Parathyroid adenoma (tissue), 2 donors: ENCODE data around the gene JAGN1.
A peak's percentile ranks its signal among the peaks of the same experiment; 100 is the strongest.
"Not testable (repeated sequence)": the region's sequence is repeated elsewhere in the genome, so short reads cannot be mapped to it uniquely, and the experiment has no call there.

Source experiments
- H2AFZ ChIP-seq: fragments of 300-600 bp; sonication (generic); one replicate; pipeline ENCODE4 v1.7.0; 2017; ENCODE audit warnings: antibody characterized with exemption, mild to moderate bottlenecking
- H3K27ac ChIP-seq: fragments of 300-600 bp; sonication (generic); one replicate; pipeline ENCODE4 v1.7.0; 2017
- H3K27me3 ChIP-seq: fragments of 300-600 bp; sonication (generic); one replicate; pipeline ENCODE4 v1.7.0; 2017; ENCODE audit warnings: low read length; ENCODE audit not compliant: control insufficient read depth, insufficient read depth
- H3K36me3 ChIP-seq: fragments of 300-600 bp; sonication (generic); one replicate; pipeline ENCODE4 v1.7.0; 2017; ENCODE audit warnings: low read length; ENCODE audit not compliant: control insufficient read depth, insufficient read depth
- H3K4me1 ChIP-seq: fragments of 300-600 bp; sonication (generic); one replicate; pipeline ENCODE4 v1.7.0; 2017; ENCODE audit warnings: control low read depth
- H3K4me2 ChIP-seq: fragments of 300-600 bp; sonication (generic); one replicate; pipeline ENCODE4 v1.7.0; 2017; ENCODE audit warnings: low read length
- H3K4me3 ChIP-seq: fragments of 300-600 bp; sonication (generic); one replicate; pipeline ENCODE4 v1.7.0; 2017; ENCODE audit warnings: low read depth, low read length
- H3K79me2 ChIP-seq: fragments of 300-600 bp; sonication (generic); one replicate; pipeline ENCODE4 v1.7.0; 2017; ENCODE audit warnings: control low read depth
- H3K9ac ChIP-seq: fragments of 300-600 bp; sonication (generic); one replicate; pipeline ENCODE4 v1.7.0; 2017; ENCODE audit warnings: mild to moderate bottlenecking
- H3K9me3 ChIP-seq: fragments of 300-600 bp; sonication (generic); one replicate; pipeline ENCODE4 v1.7.0; 2017; ENCODE audit warnings: low read length; ENCODE audit not compliant: control insufficient read depth
- TF ChIP-seq, protein P1 (sequence below): fragments of 300-600 bp; sonication (generic); IDR thresholded peaks from one replicate; pipeline ENCODE4 v1.7.0; 2017; ENCODE audit warnings: antibody characterized with exemption, mild to moderate bottlenecking
- donor health status: primary hyperparathyroidism.

The JAGN1 gene

DNA sequence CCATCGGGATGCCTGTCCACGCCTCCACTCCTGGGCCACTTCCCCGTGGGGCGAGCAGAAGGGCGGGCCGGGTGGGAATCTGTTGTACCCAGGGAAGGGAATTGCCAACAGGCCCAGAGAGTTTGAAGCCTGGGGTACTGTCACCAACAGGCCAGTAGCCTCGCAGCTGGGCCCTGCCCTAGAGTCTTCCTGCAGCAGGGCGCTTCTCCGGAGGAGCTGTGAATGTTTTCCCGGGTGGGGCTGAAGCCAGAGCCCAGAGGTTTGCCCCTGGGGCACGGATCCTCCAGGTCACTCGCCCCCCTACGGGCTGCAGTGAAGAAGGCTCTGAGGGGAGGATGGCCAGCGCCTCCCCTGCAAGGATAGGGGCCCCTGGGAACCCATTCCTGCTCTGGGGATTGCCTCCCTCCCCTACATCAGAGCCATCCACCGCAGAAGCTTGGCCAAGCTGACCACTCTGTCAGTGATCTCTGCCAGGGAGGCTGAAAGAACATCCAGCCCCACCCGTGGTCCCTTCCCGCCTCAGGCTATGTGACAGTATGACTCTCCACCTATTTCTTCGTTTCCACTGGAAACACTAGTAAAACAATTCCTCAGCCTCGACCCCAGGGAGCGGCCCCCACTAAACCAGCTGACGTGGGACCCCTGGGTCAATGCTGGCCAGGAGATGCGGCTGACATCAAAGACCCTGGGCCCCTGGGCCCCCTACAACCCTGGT is 27.2 kb upstream of the JAGN1 start:
- Histone ChIP-seq H3K79me2 (no peaks in the 10 kb centered on the region), H3K27me3 (no peaks in the 10 kb centered on the region), H3K4me2 (no peak overlapping the region), H2AFZ (peak overlapping the region; percentile 92), H3K9ac (no peak overlapping the region), H3K4me1 (no peaks in the 10 kb centered on the region), H3K36me3 (no peaks in the 10 kb centered on the region), H3K27ac (no peak overlapping the region), H3K4me3 (no peak overlapping the region), H3K9me3 (no peaks in the 10 kb centered on the region)
- TF ChIP-seq, protein P1, sequence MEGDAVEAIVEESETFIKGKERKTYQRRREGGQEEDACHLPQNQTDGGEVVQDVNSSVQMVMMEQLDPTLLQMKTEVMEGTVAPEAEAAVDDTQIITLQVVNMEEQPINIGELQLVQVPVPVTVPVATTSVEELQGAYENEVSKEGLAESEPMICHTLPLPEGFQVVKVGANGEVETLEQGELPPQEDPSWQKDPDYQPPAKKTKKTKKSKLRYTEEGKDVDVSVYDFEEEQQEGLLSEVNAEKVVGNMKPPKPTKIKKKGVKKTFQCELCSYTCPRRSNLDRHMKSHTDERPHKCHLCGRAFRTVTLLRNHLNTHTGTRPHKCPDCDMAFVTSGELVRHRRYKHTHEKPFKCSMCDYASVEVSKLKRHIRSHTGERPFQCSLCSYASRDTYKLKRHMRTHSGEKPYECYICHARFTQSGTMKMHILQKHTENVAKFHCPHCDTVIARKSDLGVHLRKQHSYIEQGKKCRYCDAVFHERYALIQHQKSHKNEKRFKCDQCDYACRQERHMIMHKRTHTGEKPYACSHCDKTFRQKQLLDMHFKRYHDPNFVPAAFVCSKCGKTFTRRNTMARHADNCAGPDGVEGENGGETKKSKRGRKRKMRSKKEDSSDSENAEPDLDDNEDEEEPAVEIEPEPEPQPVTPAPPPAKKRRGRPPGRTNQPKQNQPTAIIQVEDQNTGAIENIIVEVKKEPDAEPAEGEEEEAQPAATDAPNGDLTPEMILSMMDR = no peak

DNA sequence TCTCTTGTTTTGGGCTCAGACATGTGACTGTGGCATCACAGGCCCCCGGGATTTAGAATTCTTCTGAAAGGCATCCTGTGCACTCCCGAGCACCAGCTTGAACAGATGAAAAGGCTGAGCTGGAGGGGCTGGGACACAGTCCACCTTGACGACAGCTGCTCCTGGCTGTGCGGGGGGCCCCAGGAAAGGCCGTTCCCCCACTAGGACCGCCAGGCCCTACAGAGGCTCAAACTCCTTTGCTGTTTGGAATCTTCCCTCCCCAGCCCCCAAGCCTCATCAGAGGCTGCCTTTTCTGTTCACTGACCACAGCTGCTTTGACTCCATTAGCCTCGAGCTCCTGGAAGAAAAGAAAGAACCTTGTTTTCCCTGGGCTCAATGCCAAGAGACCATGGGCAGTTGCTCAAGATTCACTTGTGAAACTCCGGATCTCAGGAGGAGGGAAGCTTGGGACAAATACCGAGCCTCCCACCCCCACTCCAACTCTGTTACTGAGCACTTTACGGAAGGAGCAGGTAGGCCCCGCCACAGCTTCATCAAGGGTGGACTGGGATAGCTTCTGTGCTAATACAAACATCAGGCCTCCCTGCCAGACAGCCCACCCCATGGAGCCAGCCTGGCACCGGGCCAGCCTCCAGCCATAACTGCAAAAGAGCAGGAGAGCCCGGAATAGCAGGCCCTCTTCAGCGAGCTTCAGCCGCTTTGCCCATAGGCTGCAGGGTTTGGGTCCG is 26.0 kb upstream of the JAGN1 start:
- H3K4me3 ChIP-seq = no peak overlapping the region
- no peaks in the 10 kb centered on the region for H3K79me2 ChIP-seq
- H3K27ac ChIP-seq = no peak overlapping the region
- H3K9me3 ChIP-seq = no peaks in the 10 kb centered on the region
- TF ChIP-seq, protein P1 = no peak
- H3K4me2 ChIP-seq = no peak overlapping the region
- no peak overlapping the region for H3K9ac ChIP-seq
- no peak overlapping the region for H2AFZ ChIP-seq
- H3K4me1 ChIP-seq = no peaks in the 10 kb centered on the region
- H3K27me3 ChIP-seq = no peaks in the 10 kb centered on the region
- no peaks in the 10 kb centered on the region for H3K36me3 ChIP-seq

DNA sequence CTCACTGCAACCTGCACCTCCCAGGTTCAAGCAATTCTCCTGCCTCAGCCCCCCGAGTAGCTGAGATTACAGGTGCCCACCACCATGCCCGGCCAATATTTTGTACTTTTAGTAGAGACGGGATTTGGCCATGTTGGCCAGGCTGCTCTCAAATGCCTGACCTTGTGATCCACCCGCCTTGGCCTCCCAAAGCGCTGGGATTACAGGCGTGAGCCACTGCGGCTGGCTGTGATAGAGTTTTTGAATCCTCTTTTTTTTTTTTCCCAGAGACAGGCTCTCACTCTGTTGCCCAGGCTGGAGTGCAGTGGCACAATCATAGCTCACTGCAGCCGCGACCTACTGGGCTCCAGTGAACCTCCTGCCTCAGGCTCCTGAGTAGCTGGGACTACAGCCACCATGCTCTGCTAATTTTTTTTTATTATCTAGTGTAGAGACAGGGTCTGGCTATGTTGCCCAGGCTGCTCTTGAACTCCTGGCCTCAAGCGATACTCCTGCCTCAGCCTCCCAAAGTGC is 25.2 kb upstream of the JAGN1 start:
- H3K27ac ChIP-seq, H3K9me3 ChIP-seq, H3K27me3 ChIP-seq, H2AFZ ChIP-seq, H3K4me2 ChIP-seq, H3K9ac ChIP-seq, H3K4me1 ChIP-seq, H3K4me3 ChIP-seq, H3K36me3 ChIP-seq, H3K79me2 ChIP-seq: not testable (repeated sequence)

DNA sequence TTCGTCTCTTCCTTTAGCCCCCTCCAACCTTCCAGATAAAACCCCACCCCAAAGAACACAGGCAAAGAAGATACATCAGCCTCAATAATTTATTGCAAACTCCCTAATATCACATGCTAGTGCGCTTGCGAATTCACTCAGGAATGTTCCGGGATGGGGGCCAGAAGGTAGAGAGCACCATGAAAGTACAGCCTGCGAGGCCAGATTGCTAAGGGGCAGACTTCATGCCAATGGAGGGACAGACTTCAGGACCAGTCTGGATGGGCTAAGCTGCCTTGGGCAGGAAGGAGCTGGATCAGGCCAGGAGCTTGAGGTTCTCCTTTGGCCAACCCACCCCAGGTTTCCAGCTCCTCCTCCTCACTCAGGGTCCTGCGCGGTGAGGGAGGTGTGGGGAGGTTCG is 23.8 kb upstream of the JAGN1 start:
- Histone ChIP-seq H3K79me2 (no peaks in the 10 kb centered on the region), H3K27me3 (no peaks in the 10 kb centered on the region), H2AFZ (no peak overlapping the region), H3K4me3 (no peak overlapping the region), H3K27ac (no peak overlapping the region), H3K4me2 (no peak overlapping the region), H3K9ac (no peak overlapping the region), H3K36me3 (no peaks in the 10 kb centered on the region), H3K9me3 (no peaks in the 10 kb centered on the region), H3K4me1 (no peaks in the 10 kb centered on the region)
- TF ChIP-seq, protein P1 = no peak

DNA sequence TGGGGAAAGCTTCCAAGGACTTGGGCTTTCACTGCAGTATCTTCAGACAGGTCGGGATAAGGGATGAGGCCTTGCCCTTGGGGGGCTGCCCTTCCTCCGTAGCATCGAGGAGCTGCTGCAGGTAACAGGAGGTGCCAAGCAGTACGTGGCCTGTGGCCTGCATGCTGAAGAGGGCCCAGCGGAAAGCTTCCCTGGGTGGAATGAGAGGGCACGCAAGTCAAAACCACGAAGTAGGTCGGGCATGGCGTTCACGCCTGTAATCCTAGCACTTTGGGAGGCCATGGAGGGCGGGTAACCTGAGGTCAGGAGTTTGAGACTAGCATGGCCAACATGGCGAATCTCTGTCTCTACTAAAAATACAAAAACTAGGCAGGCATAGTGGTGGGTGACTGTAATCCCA is 23.3 kb upstream of the JAGN1 start:
- no peak overlapping the region for H2AFZ ChIP-seq
- no peak overlapping the region for H3K4me2 ChIP-seq
- H3K36me3 ChIP-seq = no peaks in the 10 kb centered on the region
- no peaks in the 10 kb centered on the region for H3K79me2 ChIP-seq
- H3K4me3 ChIP-seq = no peak overlapping the region
- no peak overlapping the region for H3K27ac ChIP-seq
- TF ChIP-seq, protein P1 = no peak
- H3K4me1 ChIP-seq = no peaks in the 10 kb centered on the region
- H3K9me3 ChIP-seq = no peaks in the 10 kb centered on the region
- no peaks in the 10 kb centered on the region for H3K27me3 ChIP-seq
- H3K9ac ChIP-seq = no peak overlapping the region
